NCI-H1092 (cell line): ENCODE data around the gene INPP4B.

Experiments
- DNase-seq: peaks from one replicate; lab custom pipeline; 2025; lab: John Stamatoyannopoulos, UW

INPP4B gene

GRCh38 chr4:142348613-142349021 is 497.5 kb downstream of the INPP4B start:
- DNase-seq, result no peak

- DNase-seq, result no peak
Measured at GRCh38 chr4:142347241-142347640, 498.9 kb downstream of the INPP4B start.

GRCh38 chr4:142345924-142346323 is 500.2 kb downstream of the INPP4B start:
- no peak for DNase-seq

DNA sequence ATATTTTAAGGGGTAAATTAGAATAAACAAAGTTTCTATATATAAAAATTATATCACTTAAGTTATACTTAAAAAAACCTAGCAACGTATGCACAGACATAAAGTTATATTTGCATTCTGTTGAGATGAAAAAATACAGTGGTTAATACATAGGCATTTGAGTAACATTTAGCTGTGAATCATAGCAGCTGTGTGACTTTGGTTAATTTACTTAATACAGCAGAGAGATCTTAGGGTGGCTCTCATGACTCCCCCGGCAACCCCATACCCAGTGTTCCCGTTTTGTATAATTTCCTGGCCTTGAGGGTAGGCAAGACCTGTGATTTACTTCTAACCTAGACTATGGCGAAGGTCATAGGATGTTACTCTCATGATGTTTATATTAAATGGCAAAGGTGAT is 504.8 kb downstream of the INPP4B start:
- no peak for DNase-seq

DNA sequence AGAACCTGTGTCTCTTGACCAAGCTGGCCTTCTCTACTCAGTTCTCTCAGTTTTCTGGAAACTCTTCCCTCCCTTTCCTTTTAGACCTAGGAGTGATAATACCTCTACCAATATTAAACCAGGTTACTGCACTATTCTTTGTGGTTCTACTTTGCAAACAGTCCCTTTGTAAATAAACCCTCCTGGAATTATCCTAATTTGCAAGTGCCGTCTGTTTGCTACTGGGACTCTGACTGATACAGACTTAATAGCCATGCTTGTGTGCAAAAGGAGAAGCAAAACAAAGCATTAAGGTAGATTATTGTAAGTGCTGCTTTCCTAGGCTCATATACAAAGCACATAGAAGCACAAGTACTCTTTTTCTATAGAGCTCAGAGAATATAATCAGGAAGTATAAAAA is 507.0 kb downstream of the INPP4B start:
- no peak for DNase-seq

GRCh38 chr4:142336251-142336934 is 509.7 kb downstream of the INPP4B start:
- no peak for DNase-seq

GRCh38 chr4:142334931-142335330 is 511.2 kb downstream of the INPP4B start:
- DNase-seq, result no peak

GRCh38 chr4:142331646-142332045 is 514.5 kb downstream of the INPP4B start:
- no peak for DNase-seq

- DNase-seq, result no peak
Measured at GRCh38 chr4:142331132-142331531, 515.0 kb downstream of the INPP4B start.

DNA sequence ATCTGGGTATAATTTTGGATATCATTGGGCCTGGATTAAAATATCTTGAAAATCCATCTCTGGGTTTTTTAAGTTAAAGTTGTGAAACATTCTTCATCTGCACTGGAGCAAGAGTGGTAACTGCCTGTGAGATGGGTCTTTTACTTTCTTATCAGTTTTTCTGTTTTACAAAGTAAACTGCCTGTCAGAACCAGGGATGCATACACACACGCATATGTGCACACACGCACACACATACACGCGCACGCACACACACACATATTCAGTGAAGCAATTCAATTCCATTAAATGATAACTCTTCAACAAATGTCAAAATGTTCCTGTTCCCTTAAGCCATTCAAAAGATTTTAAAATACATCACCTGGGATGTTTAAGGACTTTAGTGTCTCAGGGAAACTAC is 515.8 kb downstream of the INPP4B start:
- DNase-seq, result no peak

DNA sequence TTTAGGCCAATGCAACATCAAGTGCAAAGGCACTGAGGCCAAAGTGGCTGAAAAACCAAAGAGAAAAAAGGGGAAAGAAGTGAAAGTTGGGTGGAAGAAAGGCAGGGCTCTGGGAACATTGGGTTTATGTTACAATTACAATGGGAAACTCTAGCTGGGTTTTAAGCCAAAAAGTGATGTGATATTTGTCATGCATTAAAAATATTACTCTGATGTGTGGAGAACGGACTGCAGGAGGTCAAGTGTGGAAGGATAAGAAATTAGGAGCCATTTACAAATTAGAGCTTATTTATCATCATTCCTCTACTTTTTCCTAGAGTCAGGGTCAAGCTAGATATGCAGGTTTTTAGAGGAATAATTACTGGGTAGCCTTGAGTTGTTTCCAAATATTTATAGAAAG is 516.8 kb downstream of the INPP4B start:
- DNase-seq, result no peak

GRCh38 chr4:142326181-142326580 is 519.9 kb downstream of the INPP4B start:
- DNase-seq, result no peak

- no peak for DNase-seq
Measured at GRCh38 chr4:142324572-142324971, 521.5 kb downstream of the INPP4B start.

DNA sequence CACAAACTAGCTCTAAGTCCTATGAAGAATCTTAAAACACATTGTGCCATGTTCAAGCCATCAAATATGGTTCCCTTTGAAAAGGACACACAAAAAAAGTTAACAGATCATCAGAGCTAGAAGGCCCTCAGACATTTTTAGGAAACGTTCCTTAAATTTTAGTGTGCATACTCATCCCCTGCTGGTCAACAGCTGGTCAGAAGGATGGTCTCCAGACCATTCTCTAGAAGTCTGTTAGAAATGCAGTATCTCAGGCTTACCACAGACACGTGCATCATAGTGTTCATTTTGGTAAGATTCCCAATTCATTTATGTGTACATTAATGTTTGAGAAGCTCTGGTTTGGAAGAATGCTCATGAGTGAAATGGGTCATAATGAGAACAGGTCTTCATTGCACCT is 523.1 kb downstream of the INPP4B start:
- no peak for DNase-seq

GRCh38 chr4:142318280-142318679 is 527.8 kb downstream of the INPP4B start:
- no peak for DNase-seq

GRCh38 chr4:142316913-142317312 is 529.2 kb downstream of the INPP4B start:
- no peak for DNase-seq

DNA sequence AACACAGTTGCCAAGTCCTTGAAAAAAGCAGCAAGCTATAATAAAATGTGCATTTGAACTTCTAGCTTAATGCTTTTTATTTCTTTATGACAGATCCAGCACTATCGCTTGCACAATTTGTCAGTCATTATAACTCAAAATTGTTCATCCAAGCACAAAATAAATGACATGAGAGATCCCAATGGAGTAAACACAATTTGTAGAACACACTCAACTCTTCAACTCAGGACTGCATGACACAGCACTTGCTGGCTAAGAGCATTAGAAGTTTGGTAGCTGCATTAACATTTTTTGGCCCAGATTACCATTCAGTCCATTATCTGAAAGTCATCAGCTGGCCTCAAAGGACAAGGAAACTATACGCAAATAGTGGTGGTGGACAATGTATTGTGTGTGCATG is 530.1 kb downstream of the INPP4B start:
- DNase-seq, result no peak

- no peak for DNase-seq
Measured at GRCh38 chr4:142314686-142315085, 531.4 kb downstream of the INPP4B start.

GRCh38 chr4:142314247-142314646 is 531.9 kb downstream of the INPP4B start:
- no peak for DNase-seq

- DNase-seq, result no peak
Measured at GRCh38 chr4:142312391-142312790, 533.7 kb downstream of the INPP4B start.

- no peak for DNase-seq
Measured at GRCh38 chr4:142311916-142312315, 534.2 kb downstream of the INPP4B start.

- DNase-seq, result no peak
Measured at GRCh38 chr4:142309772-142310171, 536.3 kb downstream of the INPP4B start.

DNA sequence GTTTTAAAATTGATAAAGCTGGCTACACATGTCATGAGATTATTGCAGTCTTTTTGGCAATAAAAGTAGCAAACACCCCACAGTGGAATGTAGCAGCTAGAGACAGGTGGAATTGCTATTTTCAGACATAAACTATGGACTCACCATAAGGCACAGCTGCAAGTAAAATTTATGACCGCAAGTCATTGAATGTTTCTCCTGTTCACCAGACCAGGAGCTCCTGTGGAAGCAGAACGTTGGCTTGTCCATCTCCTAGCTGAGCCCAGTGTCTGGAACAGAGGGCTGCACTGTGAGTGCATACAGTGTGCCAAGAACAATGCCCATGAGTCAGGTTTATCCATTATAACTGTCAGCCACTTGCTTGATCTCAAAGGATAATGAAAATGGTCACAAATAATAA is 538.2 kb downstream of the INPP4B start:
- no peak for DNase-seq

DNA sequence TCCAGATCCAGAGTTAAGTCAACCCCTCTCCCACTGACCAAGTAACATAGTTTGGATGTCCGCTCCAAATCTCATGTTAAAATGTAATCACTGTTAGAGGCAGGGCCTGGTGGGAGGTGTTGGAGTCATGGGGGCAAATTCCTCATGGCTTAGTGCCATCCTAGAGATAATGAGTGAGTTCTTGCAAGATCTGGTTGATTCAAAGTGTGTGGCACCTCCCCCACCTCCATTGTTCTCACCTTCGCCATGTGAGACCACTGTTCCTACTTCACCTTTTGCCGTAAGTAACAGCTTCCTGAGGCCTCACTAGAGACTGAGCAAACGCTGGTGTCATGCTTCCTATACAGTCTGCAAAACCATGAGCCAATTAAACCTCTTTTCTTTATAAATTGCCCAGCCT is 548.8 kb downstream of the INPP4B start:
- DNase-seq, result no peak

GRCh38 chr4:142293536-142293935 is 552.6 kb downstream of the INPP4B start:
- DNase-seq, result no peak
